ACC112 (cell line): ENCODE data around the gene GPR119.
A peak's percentile ranks its signal among the peaks of the same experiment; 100 is the strongest.
"Not testable (repeated sequence)": the region's sequence is repeated elsewhere in the genome, so short reads cannot be mapped to it uniquely, and the experiment has no call there.

ENCODE experiments used
- H2AFZ ChIP-seq: fragments of 200-600 bp; sonication (generic); one replicate; pipeline ENCODE4 v1.6.0; 2017; ENCODE audit warnings: antibody characterized with exemption, low read length; ENCODE audit not compliant: unreplicated experiment
- H3K27ac ChIP-seq: fragments of 200-600 bp; sonication (generic); 2 replicates; pipeline ENCODE4 v1.5.1; 2014; ENCODE audit warnings: low read depth, mild to moderate bottlenecking, antibody characterized with exemption, low read length, moderate library complexity
- H3K27me3 ChIP-seq: fragments of 200-600 bp; sonication (generic); 2 replicates; pipeline ENCODE4 v1.6.1; 2014; ENCODE audit warnings: mild to moderate bottlenecking, antibody characterized with exemption, low read length, moderate library complexity, mixed read lengths; ENCODE audit not compliant: insufficient read depth
- H3K36me3 ChIP-seq: fragments of 200-600 bp; sonication (generic); 2 replicates; pipeline ENCODE4 v1.6.1; 2016; ENCODE audit warnings: mild to moderate bottlenecking, antibody characterized with exemption, low read length, moderate library complexity, mixed read lengths; ENCODE audit not compliant: insufficient read depth
- H3K4me1 ChIP-seq: fragments of 200-600 bp; sonication (generic); one replicate; pipeline ENCODE4 v1.6.1; 2016; ENCODE audit warnings: low read length, mixed read lengths; ENCODE audit not compliant: insufficient read depth, unreplicated experiment, control insufficient read depth
- H3K4me3 ChIP-seq: fragments of 200-600 bp; sonication (generic); 2 replicates; pipeline ENCODE4 v1.5.1; 2014; ENCODE audit warnings: mild to moderate bottlenecking, low read depth, low read length
- H3K79me2 ChIP-seq: fragments of 200-600 bp; sonication (generic); one replicate; pipeline ENCODE4 v1.6.0; 2016; ENCODE audit warnings: low read length; ENCODE audit not compliant: control insufficient read depth, unreplicated experiment, insufficient read depth

The GPR119 gene

GRCh38 chrX:130385520-130385919 lies at the start of gene GPR119:
GPR119 (minus strand) TSS chrX:130385674; CDS start chrX:130385447, 227 bp downstream.
- Histone ChIP-seq H3K27ac (no peak within 1 kb of the TSS), H2AFZ (no peak within 1 kb of the TSS), H3K36me3 (no peaks in the 10 kb centered on the region), H3K27me3 (no peaks in the 10 kb centered on the region), H3K79me2 (no peaks in the 10 kb centered on the region), H3K4me1 (no peaks in the 10 kb centered on the region), H3K4me3 (no peak within 1 kb of the TSS)

- not testable (repeated sequence) for H3K79me2 ChIP-seq, H2AFZ ChIP-seq, H3K27ac ChIP-seq, H3K4me3 ChIP-seq, H3K4me1 ChIP-seq, H3K36me3 ChIP-seq
- peaks cover 23% of the 10 kb centered on the region; the same call in 1 of the 2 replicates for H3K27me3 ChIP-seq
Observed at GRCh38 chrX:130429236-130429635, 43.8 kb upstream of the GPR119 start.

- Histone ChIP-seq H3K27me3 (peaks cover 24% of the 10 kb centered on the region; the same call in 1 of the 2 replicates), H3K27ac (no peak overlapping the region), H3K4me3 (no peak overlapping the region), H3K4me1 (no peaks in the 10 kb centered on the region), H2AFZ (no peak overlapping the region), H3K36me3 (no peaks in the 10 kb centered on the region), H3K79me2 (no peaks in the 10 kb centered on the region)
Observed at GRCh38 chrX:130426531-130426930, 41.1 kb upstream of the GPR119 start.

GRCh38 chrX:130419263-130419662 lies 33.8 kb upstream of the GPR119 start:
- H3K4me1 ChIP-seq: no peaks in the 10 kb centered on the region
- no peaks in the 10 kb centered on the region for H3K79me2 ChIP-seq
- H3K27ac ChIP-seq: no peak overlapping the region
- no peak overlapping the region for H2AFZ ChIP-seq
- H3K36me3 ChIP-seq: no peaks in the 10 kb centered on the region
- 0 out of 2 replicates have a peak, but pooled peaks cover under 1% of the 10 kb centered on the region for H3K27me3 ChIP-seq
- H3K4me3 ChIP-seq: no peak overlapping the region

- H3K79me2 ChIP-seq: no peaks in the 10 kb centered on the region
- no peak overlapping the region for H2AFZ ChIP-seq
- no peaks in the 10 kb centered on the region for H3K27me3 ChIP-seq
- no peaks in the 10 kb centered on the region for H3K36me3 ChIP-seq
- H3K4me1 ChIP-seq: no peaks in the 10 kb centered on the region
- H3K27ac ChIP-seq: no peak overlapping the region
- H3K4me3 ChIP-seq: no peak overlapping the region
Observed at GRCh38 chrX:130418740-130419139, 33.3 kb upstream of the GPR119 start.

GRCh38 chrX:130418066-130418465 lies 32.6 kb upstream of the GPR119 start:
- Histone ChIP-seq H3K4me1 (no peaks in the 10 kb centered on the region), H3K36me3 (no peaks in the 10 kb centered on the region), H3K27ac (no peak overlapping the region), H3K27me3 (no peaks in the 10 kb centered on the region), H3K4me3 (no peak overlapping the region), H2AFZ (no peak overlapping the region), H3K79me2 (no peaks in the 10 kb centered on the region)

GRCh38 chrX:130416785-130417184 lies 31.3 kb upstream of the GPR119 start:
- Histone ChIP-seq H3K4me3 (no peak overlapping the region), H2AFZ (no peak overlapping the region), H3K36me3 (no peaks in the 10 kb centered on the region), H3K4me1 (no peaks in the 10 kb centered on the region), H3K27ac (no peak overlapping the region), H3K79me2 (no peaks in the 10 kb centered on the region), H3K27me3 (no peaks in the 10 kb centered on the region)

GRCh38 chrX:130415201-130415600 lies 29.7 kb upstream of the GPR119 start:
- Histone ChIP-seq H3K27ac (no peak overlapping the region), H3K4me3 (no peak overlapping the region), H3K79me2 (no peaks in the 10 kb centered on the region), H3K36me3 (no peaks in the 10 kb centered on the region), H3K4me1 (no peaks in the 10 kb centered on the region), H2AFZ (no peak overlapping the region), H3K27me3 (no peaks in the 10 kb centered on the region)

- H3K27ac ChIP-seq: no peak overlapping the region
- no peaks in the 10 kb centered on the region for H3K27me3 ChIP-seq
Observed at GRCh38 chrX:130414800-130415199, 29.3 kb upstream of the GPR119 start.

GRCh38 chrX:130413415-130413814 lies 27.9 kb upstream of the GPR119 start:
- no peak overlapping the region for H3K4me3 ChIP-seq
- no peaks in the 10 kb centered on the region for H3K27me3 ChIP-seq
- H3K4me1 ChIP-seq: no peaks in the 10 kb centered on the region
- H2AFZ ChIP-seq: no peak overlapping the region
- H3K27ac ChIP-seq: no peak overlapping the region
- H3K79me2 ChIP-seq: no peaks in the 10 kb centered on the region
- H3K36me3 ChIP-seq: no peaks in the 10 kb centered on the region

More at GRCh38 chrX:130414800-130415199, 29.3 kb upstream of the GPR119 start:
- H3K4me3 ChIP-seq: no peak overlapping the region
- no peaks in the 10 kb centered on the region for H3K79me2 ChIP-seq
- H3K4me1 ChIP-seq: no peaks in the 10 kb centered on the region
- H3K36me3 ChIP-seq: no peaks in the 10 kb centered on the region
- no peak overlapping the region for H2AFZ ChIP-seq

- no peaks in the 10 kb centered on the region; the same call in 1 of the 2 replicates for H3K27me3 ChIP-seq
- H3K79me2 ChIP-seq: peaks cover 20% of the 10 kb centered on the region
- H2AFZ ChIP-seq: peak overlapping the region; percentile 38
- no peaks in the 10 kb centered on the region for H3K36me3 ChIP-seq
- H3K27ac ChIP-seq: no peak overlapping the region
- H3K4me3 ChIP-seq: peak overlapping the region; percentile 93
- peaks cover 3% of the 10 kb centered on the region for H3K4me1 ChIP-seq
Observed at GRCh38 chrX:130402208-130402684, 16.8 kb upstream of the GPR119 start.
